ENCODE measurements around the gene ZNF22.

Gene ZNF22

DNA sequence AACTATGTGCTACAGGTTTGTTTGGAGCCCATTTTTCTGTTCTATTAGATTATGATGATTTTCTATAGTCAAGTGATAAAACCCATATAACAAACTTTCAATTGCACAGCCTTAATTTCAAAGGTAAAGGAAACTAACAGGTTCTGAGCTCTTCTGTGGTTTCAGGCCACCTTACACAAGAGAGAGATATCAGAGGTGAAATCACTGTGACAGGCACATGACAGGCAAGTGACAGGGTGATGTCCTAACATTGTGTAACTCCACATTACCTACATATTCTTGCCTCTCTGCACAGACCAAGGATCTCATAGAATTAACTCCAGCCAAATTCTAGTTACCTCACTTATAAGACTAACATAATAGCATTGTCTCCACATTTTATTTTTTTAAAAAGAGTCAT, 35.0 kb downstream of the ZNF22 start:
- DNase-seq = no peak

GRCh38 chr10:45040921-45041542, 40.3 kb downstream of the ZNF22 start:
- no peak for DNase-seq

GRCh38 chr10:45044290-45044689, 43.6 kb downstream of the ZNF22 start:
- DNase-seq = no peak

DNA sequence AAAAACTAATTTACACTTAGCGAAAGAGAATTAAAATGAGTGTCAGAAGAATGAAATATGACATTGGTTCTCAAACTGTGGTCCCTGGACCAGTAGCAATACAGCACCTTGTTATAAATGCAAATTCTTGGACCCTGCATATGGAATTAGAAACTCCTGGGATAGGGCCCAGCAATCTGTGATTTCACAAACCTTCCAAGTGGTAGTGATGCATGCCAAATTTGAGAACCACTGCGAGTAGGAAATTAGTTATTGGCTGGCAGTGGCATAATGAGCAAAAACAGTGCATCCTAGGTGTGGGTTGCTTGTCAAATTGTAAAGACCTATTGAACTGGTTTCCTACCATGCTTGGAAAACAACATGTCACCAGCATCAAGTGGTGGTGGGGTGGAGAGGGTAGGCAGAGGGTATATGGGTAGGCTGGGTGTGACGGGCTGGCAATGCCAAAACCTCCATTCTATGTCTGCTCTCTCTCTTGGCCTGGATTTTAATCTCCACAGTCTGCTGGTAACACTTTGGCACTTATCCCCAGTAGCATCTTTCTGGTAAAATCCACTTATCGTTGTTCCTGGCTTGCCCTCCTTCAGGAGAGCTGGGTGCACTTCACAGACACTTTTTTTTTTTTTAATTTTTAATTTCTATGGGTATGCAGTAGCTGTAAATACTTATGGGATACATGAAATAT, 50.0 kb downstream of the ZNF22 start:
- no peak for DNase-seq

DNA sequence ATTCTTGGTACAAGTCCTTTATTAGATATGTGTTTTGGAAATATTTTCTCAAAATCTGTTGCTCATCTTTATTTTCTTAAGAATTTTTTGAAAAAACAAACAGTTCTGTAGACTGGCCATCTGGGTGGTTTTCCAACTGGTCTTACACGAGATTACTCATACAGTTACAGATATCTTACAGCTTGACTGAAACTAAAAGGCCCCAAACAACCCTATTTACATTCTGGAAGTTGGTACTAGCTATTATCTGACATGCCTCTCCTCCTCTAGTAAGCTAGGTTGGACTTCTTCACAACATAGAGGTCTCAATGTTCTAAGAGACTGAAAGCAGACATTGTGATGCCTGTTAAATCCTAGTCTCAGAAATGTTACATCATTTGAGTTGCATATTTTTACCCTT, 52.0 kb downstream of the ZNF22 start:
- DNase-seq = no peak

GRCh38 chr10:45053569-45054100, 52.9 kb downstream of the ZNF22 start:
- no peak for DNase-seq
